Tibial nerve (tissue), 4 donors: ENCODE measurements around the gene SALL4.

ENCODE experiments used
- EP300 ChIP-seq, 2 donors: sonication (generic); formaldehyde crosslinking; IDR thresholded peaks; one replicate each; pipeline ENCODE4 v1.6.1; 2017; ENCODE audit warnings: antibody characterized with exemption in 2 of 2, mild to moderate bottlenecking in 1 of 2
- POLR2A ChIP-seq, 2 donors: fragments of 450-650 bp; IDR thresholded peaks; one replicate each; pipeline ENCODE4 v1.6.1; 2017; ENCODE audit warnings: antibody characterized with exemption in 2 of 2, mild to moderate bottlenecking in 2 of 2, moderate library complexity in 2 of 2
- TF ChIP-seq, protein P1 (sequence below), 5 experiments: fragments of 200-600 bp in 3 of 5; fragments of 450-650 bp in 2 of 5; sonication (generic) in 3 of 5; IDR thresholded peaks; one replicate each; pipeline ENCODE4 v1.5.1; 2016 to 2019; ENCODE audit warnings: antibody characterized with exemption in 5 of 5, mild to moderate bottlenecking in 3 of 5, moderate library complexity in 2 of 5

- TF ChIP-seq, protein P1, sequence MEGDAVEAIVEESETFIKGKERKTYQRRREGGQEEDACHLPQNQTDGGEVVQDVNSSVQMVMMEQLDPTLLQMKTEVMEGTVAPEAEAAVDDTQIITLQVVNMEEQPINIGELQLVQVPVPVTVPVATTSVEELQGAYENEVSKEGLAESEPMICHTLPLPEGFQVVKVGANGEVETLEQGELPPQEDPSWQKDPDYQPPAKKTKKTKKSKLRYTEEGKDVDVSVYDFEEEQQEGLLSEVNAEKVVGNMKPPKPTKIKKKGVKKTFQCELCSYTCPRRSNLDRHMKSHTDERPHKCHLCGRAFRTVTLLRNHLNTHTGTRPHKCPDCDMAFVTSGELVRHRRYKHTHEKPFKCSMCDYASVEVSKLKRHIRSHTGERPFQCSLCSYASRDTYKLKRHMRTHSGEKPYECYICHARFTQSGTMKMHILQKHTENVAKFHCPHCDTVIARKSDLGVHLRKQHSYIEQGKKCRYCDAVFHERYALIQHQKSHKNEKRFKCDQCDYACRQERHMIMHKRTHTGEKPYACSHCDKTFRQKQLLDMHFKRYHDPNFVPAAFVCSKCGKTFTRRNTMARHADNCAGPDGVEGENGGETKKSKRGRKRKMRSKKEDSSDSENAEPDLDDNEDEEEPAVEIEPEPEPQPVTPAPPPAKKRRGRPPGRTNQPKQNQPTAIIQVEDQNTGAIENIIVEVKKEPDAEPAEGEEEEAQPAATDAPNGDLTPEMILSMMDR (IDR thresholded peaks at IDR 0.05) = no peak
- no peak for TF ChIP-seq POLR2A (IDR thresholded peaks at IDR 0.05)
- TF ChIP-seq EP300 (IDR thresholded peaks at IDR 0.05) = no peak
Measured at GRCh38 chr20:51833326-51833725, 31.0 kb upstream of the SALL4 start.
